GM12801 (cell line): ENCODE data around the gene GRIK4.

Experiments
- CTCF ChIP-seq: IDR thresholded peaks from one replicate; pipeline ENCODE4 v1.5.1; 2011; ENCODE audit warnings: control low read depth; ENCODE audit not compliant: insufficient read length; ENCODE audit errors: extremely low read depth

The GRIK4 gene

GRCh38 chr11:120710354-120711131 is 199.0 kb downstream of the GRIK4 start:
- no peak for TF ChIP-seq CTCF

GRCh38 chr11:120712014-120712413 is 200.5 kb downstream of the GRIK4 start:
- no peak for TF ChIP-seq CTCF

DNA sequence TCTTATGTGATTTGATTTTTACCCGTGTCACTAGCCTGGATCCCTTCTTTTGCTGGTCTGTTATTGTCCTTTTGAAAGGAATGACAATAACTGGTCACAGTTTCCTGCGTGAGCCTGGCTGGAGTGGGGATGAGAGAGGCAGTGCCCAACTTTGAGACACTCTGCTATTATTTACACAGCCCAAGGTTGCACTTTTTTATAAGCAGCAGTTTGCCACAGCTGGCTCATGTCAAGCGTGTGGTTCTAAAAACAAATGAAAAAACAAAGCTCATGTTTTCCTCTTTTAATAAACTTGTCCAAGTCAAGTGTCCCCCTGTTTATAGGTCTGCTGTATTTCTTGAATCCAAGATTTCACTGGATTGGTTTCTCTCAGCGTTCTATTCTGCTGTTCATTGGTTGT is 201.3 kb downstream of the GRIK4 start:
- TF ChIP-seq CTCF, result no peak

DNA sequence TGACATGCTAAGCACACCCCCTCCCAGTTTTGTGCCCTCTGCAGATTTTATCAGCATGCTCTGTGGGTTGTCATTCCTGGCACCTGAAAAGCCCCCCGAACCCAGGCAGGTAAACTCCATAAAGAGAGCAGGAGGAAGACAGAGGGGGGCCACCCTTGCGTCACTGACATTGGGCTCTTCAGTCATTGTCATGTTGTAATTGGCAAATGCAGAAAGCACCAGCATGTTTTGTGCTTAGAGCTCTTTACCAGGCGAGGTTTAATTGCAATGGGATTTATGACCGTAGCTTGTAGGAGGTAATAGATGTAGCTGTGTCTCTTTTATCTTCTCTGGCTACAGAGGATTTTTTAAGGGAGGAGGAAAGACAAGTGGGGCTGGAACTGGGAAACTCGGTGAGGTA is 201.7 kb downstream of the GRIK4 start:
- no peak for TF ChIP-seq CTCF

- no peak for TF ChIP-seq CTCF
Measured at GRCh38 chr11:120714438-120714837, 202.9 kb downstream of the GRIK4 start.

GRCh38 chr11:120715239-120715638 is 203.7 kb downstream of the GRIK4 start:
- TF ChIP-seq CTCF, result no peak

DNA sequence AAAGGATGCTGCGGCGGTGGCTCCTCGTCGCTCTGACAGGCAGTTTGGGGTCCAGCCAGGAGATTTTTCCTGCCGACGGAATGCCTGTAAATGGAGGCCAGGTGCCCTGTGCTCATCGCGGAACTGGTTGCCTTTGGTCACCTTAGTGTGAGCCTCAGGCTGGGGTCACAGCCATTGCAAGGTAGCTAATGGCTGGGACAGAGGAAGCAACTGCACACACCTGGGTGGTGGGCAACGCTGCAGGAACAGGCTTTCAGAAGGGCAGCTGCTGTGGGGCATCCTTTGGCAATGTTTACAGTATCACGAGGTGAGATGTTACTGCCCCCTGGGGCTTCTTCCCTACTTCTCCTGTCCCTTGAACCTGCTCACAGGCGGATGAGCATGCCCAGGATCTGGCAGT is 205.5 kb downstream of the GRIK4 start:
- TF ChIP-seq CTCF, result no peak

DNA sequence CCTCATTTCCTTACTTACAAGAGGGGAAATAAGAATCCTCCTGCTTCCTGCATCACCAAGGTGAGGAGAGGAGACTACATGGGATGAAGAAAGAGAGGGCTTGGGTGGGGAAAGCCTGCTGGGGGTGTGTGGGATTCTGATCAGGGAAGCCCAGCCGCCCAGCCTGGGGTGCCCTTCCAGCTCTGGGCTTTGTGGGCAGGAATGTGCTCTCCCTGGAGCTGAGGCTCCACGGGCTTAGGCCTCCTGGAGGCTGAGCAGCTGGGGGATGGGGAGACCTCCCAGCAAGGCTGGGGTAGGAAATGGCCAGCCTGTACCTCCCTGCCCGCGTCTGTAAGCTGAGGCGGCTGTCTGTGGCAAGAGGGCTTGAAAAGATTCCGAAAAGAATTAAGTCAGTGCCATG is 206.1 kb downstream of the GRIK4 start:
- TF ChIP-seq CTCF, result no peak
